ENCODE results near the gene UCHL3.

Gene UCHL3

DNA sequence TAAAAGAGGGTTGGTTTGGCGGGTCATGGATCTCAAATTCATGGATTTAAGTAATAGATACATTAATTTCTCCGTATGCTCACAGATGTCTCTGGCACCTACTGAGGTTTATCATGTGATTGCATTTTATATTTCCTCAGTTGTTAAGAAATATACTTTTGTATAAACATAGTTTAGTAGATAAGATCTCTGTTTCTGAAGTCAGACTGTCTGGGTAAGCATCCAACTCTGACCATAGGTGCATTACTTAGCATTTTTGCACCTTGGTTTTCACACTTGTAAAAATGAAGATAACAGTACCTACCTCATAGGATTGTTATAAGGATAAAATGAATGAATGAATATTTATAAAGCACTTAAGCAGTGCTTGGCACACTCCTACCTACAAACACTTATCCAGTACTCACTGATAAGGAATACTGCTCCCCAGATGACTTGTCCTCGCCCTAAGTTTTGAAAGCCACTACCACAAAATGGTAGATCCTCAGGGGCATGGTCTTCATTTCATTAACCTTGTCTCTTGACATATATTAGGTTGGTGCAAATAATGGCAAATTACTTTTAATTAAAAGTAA is 38.5 kb upstream of the UCHL3 start:
- Histone ChIP-seq H3K4me3 (ENCODE audit: low read depth in 1 of 2, low read length in 1 of 2) (no peak overlapping the region), H3K27me3 (no peaks in the 10 kb centered on the region), H3K27ac (no peak overlapping the region), H3K4me1 (ENCODE audit: control insufficient read depth in 1 of 2, insufficient read depth in 1 of 2, low read depth in 1 of 2, low read length in 1 of 2) (peaks cover 22 to 29% of the 10 kb centered on the region in 2 experiments), H3K36me3 (no peaks in the 10 kb centered on the region), H3K9me3 (no peaks in the 10 kb centered on the region)
- TF ChIP-seq, protein P1, sequence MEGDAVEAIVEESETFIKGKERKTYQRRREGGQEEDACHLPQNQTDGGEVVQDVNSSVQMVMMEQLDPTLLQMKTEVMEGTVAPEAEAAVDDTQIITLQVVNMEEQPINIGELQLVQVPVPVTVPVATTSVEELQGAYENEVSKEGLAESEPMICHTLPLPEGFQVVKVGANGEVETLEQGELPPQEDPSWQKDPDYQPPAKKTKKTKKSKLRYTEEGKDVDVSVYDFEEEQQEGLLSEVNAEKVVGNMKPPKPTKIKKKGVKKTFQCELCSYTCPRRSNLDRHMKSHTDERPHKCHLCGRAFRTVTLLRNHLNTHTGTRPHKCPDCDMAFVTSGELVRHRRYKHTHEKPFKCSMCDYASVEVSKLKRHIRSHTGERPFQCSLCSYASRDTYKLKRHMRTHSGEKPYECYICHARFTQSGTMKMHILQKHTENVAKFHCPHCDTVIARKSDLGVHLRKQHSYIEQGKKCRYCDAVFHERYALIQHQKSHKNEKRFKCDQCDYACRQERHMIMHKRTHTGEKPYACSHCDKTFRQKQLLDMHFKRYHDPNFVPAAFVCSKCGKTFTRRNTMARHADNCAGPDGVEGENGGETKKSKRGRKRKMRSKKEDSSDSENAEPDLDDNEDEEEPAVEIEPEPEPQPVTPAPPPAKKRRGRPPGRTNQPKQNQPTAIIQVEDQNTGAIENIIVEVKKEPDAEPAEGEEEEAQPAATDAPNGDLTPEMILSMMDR (IDR thresholded peaks at IDR 0.05) = no peak

DNA sequence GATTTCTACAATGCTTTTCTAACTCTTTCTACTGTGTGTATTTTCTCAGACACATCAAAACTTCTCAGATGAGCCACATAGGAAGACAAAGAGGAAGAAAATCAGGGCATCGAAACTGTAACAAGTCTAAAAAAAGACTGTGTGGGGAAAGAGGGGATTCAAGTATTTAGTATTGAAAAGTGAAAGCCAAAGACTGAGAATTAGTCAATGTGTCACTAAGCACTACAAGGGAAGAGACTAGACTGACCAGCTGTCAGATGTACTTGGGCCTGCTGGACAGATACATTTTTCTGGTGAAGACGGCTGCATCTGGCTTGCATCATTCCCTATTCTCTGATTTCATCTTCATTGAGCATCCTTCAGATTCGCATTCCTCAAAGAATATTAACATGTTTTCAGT is 37.3 kb upstream of the UCHL3 start:
- H3K27me3 ChIP-seq = no peaks in the 10 kb centered on the region
- H3K9me3 ChIP-seq = no peaks in the 10 kb centered on the region
- no peaks in the 10 kb centered on the region for H3K36me3 ChIP-seq
- TF ChIP-seq, protein P1 (IDR thresholded peaks at IDR 0.05) = no peak
- no peak overlapping the region for H3K27ac ChIP-seq
- peaks cover 19% of the 10 kb centered on the region in 2 experiments for H3K4me1 ChIP-seq (ENCODE audit: control insufficient read depth in 1 of 2, insufficient read depth in 1 of 2, low read depth in 1 of 2, low read length in 1 of 2)
- no peak overlapping the region for H3K4me3 ChIP-seq (ENCODE audit: low read depth in 1 of 2, low read length in 1 of 2)

DNA sequence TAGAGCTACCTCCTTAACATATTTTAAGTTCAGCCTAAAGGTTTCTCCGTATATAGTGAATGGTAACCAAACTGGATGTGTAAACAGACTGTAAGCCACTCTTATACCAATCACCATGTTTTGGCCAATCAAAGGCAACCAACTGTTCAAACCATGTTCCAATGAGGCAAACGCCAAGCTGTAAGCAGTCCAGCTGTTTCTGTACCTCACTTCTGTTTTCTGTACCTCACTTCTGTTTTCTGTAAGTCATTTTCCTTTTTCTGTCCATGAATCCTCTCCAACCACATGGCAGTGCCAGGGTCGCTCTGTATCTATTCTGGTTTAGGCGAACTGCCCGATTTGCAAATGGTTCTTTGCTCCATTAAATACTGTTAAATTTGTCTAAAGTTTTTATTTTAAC is 36.3 kb upstream of the UCHL3 start:
- no peak overlapping the region for H3K27ac ChIP-seq
- H3K36me3 ChIP-seq = no peaks in the 10 kb centered on the region
- no peaks in the 10 kb centered on the region for H3K9me3 ChIP-seq
- H3K27me3 ChIP-seq = no peaks in the 10 kb centered on the region
- H3K4me1 ChIP-seq (ENCODE audit: control insufficient read depth in 1 of 2, insufficient read depth in 1 of 2, low read depth in 1 of 2, low read length in 1 of 2) = peaks cover 8 to 9% of the 10 kb centered on the region in 2 experiments
- no peak overlapping the region for H3K4me3 ChIP-seq (ENCODE audit: low read depth in 1 of 2, low read length in 1 of 2)
- TF ChIP-seq, protein P1 (IDR thresholded peaks at IDR 0.05) = no peak

DNA sequence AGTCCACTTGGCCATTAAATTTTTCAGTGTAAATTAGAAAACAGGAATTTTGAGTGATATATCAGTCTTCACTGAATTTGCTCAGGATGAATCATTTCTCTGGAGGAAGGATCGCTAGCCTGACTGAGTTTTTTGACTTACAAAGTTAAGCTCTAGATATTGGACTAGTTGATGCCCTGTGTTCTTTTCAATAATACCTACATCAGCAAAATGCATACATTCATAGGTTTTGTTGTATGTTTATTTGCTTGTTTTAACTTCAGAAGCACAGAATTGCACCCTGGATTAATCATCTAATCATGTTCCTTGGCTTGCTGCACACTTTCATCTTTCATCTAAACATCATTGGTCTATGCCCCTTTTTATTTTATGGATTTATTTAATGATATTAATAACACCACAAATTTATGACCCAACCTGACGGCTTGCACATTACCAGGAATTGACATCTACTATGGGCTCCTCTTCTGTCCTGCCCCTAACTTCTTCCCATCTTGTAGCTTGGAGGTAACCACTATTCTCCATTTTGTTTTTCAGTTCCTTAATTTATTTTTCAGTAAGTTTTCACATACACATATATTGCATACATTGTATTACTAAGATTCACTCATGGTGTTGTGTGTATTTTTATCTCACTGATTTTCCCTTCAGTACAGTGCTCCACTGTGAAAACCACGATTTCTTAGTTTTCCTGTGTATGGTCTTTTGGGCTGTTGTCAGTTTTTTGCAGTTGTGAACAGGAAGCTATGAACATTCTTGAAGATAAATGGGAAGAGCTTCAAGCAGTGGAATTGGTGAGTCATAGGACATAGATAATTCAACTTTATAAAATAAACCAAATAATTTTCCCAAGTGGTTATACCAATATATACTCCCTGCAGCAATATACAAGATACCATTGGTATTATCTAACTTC is 35.3 kb upstream of the UCHL3 start:
- Histone ChIP-seq H3K9me3 (no peaks in the 10 kb centered on the region), H3K27me3 (no peaks in the 10 kb centered on the region), H3K36me3 (no peaks in the 10 kb centered on the region), H3K4me1 (ENCODE audit: control insufficient read depth in 1 of 2, insufficient read depth in 1 of 2, low read depth in 1 of 2, low read length in 1 of 2) (no peaks in the 10 kb centered on the region), H3K4me3 (ENCODE audit: low read depth in 1 of 2, low read length in 1 of 2) (no peak overlapping the region), H3K27ac (no peak overlapping the region)
- TF ChIP-seq, protein P1 (IDR thresholded peaks at IDR 0.05) = no peak

DNA sequence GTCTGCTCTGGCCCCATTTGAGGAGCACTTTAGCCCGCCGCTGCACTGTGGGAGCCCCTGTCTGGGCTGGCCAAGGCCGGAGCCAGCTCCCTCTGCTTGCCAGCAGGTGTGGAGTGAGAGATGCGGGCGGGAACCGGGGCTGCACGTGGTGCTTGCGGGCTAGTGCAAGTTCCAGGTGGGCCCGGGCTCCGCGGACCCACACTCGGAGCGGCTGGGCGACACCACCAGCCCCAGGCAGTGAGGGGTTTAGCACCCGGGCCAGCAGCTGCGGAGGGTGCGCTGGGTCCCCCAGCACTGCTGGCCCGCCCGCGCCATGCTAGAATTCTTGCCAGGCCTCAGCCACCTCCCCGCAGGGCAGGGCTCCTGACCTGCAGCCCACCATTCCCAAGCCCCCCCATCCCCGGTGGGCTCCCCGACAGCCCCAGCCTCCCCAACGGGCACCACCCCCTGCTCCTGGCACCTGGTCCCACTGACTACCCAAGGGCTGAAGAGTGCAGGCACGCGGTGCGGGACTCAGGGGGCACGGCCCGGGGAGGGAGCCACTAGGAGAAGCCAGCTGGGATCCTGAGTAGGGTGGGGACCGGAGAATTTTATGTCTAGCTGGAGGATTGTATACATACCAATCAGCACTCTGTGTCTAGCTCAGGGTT is 31.0 kb upstream of the UCHL3 start:
- Histone ChIP-seq H3K27ac (no peak overlapping the region), H3K36me3 (no peaks in the 10 kb centered on the region), H3K27me3 (no peaks in the 10 kb centered on the region), H3K9me3 (no peaks in the 10 kb centered on the region), H3K4me3 (ENCODE audit: low read depth in 1 of 2, low read length in 1 of 2) (no peak overlapping the region), H3K4me1 (ENCODE audit: control insufficient read depth in 1 of 2, insufficient read depth in 1 of 2, low read depth in 1 of 2, low read length in 1 of 2) (no peaks in the 10 kb centered on the region)
- TF ChIP-seq, protein P1 (IDR thresholded peaks at IDR 0.05) = no peak
